ENCODE data around the gene F11R.
"Not testable (repeated sequence)": the region's sequence is repeated elsewhere in the genome, so short reads cannot be mapped to it uniquely, and the experiment has no call there.

Gene F11R

DNA sequence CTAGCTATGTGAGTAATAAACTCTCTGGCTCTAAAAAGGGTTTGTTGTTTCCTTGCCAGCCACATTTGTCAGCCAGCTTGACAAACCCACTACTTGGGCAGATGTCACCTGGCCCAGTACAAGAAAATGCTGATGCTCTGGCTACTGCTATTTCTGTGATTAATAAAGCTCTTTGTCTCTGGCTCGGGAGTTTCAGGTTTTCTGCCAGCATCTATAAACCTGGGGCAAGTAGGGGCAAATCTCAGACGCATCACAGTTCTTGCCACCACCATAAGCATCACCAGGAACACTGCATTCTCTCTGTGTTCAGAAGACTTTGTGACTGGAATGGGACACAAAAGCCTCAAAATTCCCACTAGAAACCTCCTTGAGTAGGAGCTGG lies 68.8 kb downstream of the F11R start:
- Histone ChIP-seq H3K4me3 (ENCODE audit: low read depth in 1 of 2, low read length in 2 of 2) (no peak overlapping the region), H3K27ac (ENCODE audit: low read depth, low read length) (no peak overlapping the region), H3K9ac (ENCODE audit: low read depth in 1 of 2, low read length in 2 of 2) (no peak overlapping the region), H3K4me1 (ENCODE audit: control insufficient read depth in 1 of 2, insufficient read depth in 2 of 2, low read length in 2 of 2) (peaks cover 11% of the 10 kb centered on the region in 2 donors), H3K36me3 (ENCODE audit: control insufficient read depth in 1 of 2, insufficient read depth in 2 of 2, low read length in 2 of 2) (no peaks in the 10 kb centered on the region), H3K9me3 (ENCODE audit: control insufficient read depth in 1 of 2, low read length in 2 of 2) (no peaks in the 10 kb centered on the region), H3K27me3 (ENCODE audit: control insufficient read depth in 1 of 2, insufficient read depth in 2 of 2, low read length in 2 of 2) (no peaks in the 10 kb centered on the region)

DNA sequence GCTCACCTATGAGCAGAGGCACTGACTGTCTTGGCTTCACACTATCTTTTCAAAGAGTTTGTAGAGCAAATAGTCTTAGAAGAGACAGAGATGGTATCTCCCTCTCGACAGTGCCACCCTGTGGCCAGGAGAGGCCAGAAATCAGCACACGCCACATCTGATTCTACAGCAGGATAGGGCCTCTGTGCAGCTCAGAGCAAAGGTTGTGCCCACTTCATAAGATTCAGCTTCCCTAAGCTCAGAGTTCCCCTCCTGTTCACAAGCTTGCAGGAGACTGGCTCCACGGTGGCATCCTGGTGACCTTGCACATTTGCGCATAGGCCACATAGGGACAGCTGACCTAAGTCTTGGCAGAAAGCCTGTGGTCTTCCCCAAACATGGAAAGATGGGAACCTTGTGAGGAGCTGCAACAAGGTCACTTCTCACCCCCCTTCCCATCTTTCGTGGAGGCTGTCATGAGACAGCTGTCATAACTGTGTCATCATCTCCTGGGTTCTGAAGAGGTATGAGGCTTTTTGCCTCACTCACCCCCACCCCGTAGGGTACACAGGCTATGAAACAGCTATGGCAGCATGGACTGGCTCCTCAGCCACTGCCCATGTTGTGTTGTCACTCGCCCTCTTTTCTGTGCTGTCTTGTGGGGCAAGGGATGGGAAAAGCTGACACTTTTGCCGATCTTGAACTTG lies 69.4 kb downstream of the F11R start:
- Histone ChIP-seq H3K4me1 (ENCODE audit: control insufficient read depth in 1 of 2, insufficient read depth in 2 of 2, low read length in 2 of 2) (peaks cover 11 to 15% of the 10 kb centered on the region in 2 donors), H3K9me3 (ENCODE audit: control insufficient read depth in 1 of 2, low read length in 2 of 2) (no peaks in the 10 kb centered on the region), H3K36me3 (ENCODE audit: control insufficient read depth in 1 of 2, insufficient read depth in 2 of 2, low read length in 2 of 2) (no peaks in the 10 kb centered on the region), H3K9ac (ENCODE audit: low read depth in 1 of 2, low read length in 2 of 2) (no peak overlapping the region), H3K27me3 (ENCODE audit: control insufficient read depth in 1 of 2, insufficient read depth in 2 of 2, low read length in 2 of 2) (no peaks in the 10 kb centered on the region), H3K4me3 (ENCODE audit: low read depth in 1 of 2, low read length in 2 of 2) (no peak overlapping the region), H3K27ac (ENCODE audit: low read depth, low read length) (no peak overlapping the region)

DNA sequence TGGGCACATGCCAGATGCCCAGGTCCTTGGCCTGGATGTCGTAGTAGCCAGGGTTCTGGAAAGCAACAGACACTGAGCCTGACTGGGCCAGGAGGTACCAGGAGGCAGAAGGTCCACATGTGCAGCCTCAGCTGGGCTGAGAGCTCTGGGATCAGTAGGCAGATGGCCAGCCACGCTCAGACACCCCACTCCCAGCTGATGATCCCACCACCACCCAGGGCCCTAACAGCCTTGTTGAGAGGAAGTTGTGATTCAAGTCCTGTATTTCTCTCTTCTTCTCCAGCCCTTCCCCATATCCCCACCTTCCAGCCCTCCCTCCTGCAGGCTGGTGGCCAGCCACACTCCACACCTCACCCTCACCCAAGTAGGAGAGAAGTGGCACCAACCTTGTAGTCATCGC lies 70.3 kb downstream of the F11R start:
- no peak overlapping the region for H3K4me3 ChIP-seq (ENCODE audit: low read depth in 1 of 2, low read length in 2 of 2)
- H3K36me3 ChIP-seq (ENCODE audit: control insufficient read depth in 1 of 2, insufficient read depth in 2 of 2, low read length in 2 of 2) = no peaks in the 10 kb centered on the region

DNA sequence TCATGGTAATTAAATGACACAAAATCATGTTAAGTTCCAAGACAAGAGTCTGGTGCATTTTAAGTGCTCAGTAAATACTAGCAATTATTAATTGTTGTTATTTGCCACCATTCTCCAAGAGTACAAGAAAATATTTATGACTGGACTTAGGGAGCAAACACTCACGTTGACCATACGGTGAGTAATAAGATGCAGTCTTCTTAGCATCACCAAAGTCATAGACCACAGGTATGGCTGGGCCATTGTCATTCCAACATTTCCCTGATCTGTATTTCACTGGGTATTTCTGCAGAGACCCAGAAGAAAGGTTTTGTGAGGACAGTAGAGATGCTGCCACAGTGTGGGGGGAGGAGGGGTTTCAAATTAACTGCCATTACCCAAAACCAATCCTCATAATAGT lies 71.1 kb downstream of the F11R start:
- Histone ChIP-seq H3K9me3 (ENCODE audit: control insufficient read depth in 1 of 2, low read length in 2 of 2) (no peaks in the 10 kb centered on the region), H3K27me3 (ENCODE audit: control insufficient read depth in 1 of 2, insufficient read depth in 2 of 2, low read length in 2 of 2) (no peaks in the 10 kb centered on the region), H3K4me3 (ENCODE audit: low read depth in 1 of 2, low read length in 2 of 2) (no peak overlapping the region), H3K36me3 (ENCODE audit: control insufficient read depth in 1 of 2, insufficient read depth in 2 of 2, low read length in 2 of 2) (no peaks in the 10 kb centered on the region), H3K27ac (ENCODE audit: low read depth, low read length) (no peak overlapping the region), H3K9ac (ENCODE audit: low read depth in 1 of 2, low read length in 2 of 2) (no peak overlapping the region), H3K4me1 (ENCODE audit: control insufficient read depth in 1 of 2, insufficient read depth in 2 of 2, low read length in 2 of 2) (peaks cover 11 to 15% of the 10 kb centered on the region in 2 donors)

More for the DNA sequence above, 70.3 kb downstream of the F11R start:
- H3K27me3 ChIP-seq (ENCODE audit: control insufficient read depth in 1 of 2, insufficient read depth in 2 of 2, low read length in 2 of 2) = no peaks in the 10 kb centered on the region
- H3K9ac ChIP-seq (ENCODE audit: low read depth in 1 of 2, low read length in 2 of 2) = no peak overlapping the region
- H3K4me1 ChIP-seq (ENCODE audit: control insufficient read depth in 1 of 2, insufficient read depth in 2 of 2, low read length in 2 of 2) = peaks cover 11 to 15% of the 10 kb centered on the region in 2 donors
- H3K27ac ChIP-seq (ENCODE audit: low read depth, low read length) = no peak overlapping the region
- H3K9me3 ChIP-seq (ENCODE audit: control insufficient read depth in 1 of 2, low read length in 2 of 2) = no peaks in the 10 kb centered on the region

DNA sequence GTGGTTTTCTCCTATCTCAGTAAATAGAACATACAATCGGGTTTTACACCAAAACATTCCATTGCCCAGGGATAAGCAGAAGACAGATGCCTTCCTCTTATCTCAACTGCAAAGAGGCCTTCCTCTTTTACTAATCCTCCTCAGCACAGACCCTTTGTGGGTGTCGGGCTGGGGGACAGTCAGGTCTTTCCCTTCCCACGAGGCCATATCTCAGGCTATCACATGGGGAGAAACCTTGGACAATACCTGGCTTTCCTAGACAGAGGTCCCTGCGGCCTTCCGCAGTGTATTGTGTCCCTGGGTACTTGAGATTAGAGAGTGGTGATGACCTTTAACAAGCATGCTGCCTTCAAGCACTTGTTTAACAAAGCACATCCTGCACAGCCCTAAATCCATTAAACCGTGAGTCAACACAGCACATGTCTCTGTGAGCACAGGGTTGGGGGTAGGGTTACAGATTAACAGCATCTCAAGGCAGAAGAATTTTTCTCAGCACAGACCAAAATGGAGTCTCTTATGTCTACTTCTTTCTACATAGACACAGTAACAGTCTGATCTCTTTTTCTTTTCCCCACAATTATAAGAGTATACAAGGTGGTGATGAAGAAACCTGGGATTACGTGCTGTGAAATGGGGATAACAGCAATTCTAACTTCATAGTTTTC lies 71.6 kb downstream of the F11R start:
- not testable (repeated sequence) for H3K9me3 ChIP-seq (ENCODE audit: control insufficient read depth in 1 of 2, low read length in 2 of 2); H3K27me3 ChIP-seq (ENCODE audit: control insufficient read depth in 1 of 2, insufficient read depth in 2 of 2, low read length in 2 of 2); H3K4me3 ChIP-seq (ENCODE audit: low read depth in 1 of 2, low read length in 2 of 2); H3K9ac ChIP-seq (ENCODE audit: low read depth in 1 of 2, low read length in 2 of 2); H3K27ac ChIP-seq (ENCODE audit: low read depth, low read length); H3K36me3 ChIP-seq (ENCODE audit: control insufficient read depth in 1 of 2, insufficient read depth in 2 of 2, low read length in 2 of 2)
- H3K4me1 ChIP-seq (ENCODE audit: control insufficient read depth in 1 of 2, insufficient read depth in 2 of 2, low read length in 2 of 2) = peaks cover 11 to 14% of the 10 kb centered on the region in 2 donors

DNA sequence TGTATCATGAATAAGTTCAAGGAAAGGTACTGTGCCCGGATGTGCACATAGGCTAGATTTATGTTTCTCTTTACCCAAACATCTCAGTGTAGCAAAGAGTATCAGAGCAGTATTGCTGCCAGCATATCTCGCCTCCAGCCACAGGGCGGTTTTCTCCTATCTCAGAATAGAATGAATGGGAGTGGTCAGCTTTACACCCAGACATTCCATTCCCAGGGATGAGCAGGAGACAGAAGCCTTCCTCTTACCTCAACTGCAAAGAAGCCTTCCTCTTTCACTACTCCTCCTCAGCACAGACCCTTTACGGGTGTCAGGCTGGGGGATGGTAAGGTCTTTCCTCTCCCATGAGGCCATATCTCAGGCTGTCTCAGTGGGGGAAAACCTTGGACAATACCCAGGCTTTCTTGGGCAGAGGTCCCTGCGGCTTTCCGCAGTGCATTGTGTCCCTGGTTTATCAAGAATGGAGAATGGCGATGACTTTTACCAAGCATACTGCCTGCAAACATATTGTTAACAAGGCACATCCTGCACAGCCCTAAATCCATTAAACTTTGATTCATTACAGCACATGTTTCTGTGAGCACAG lies 73.7 kb downstream of the F11R start:
- H3K4me3 ChIP-seq (ENCODE audit: low read depth in 1 of 2, low read length in 2 of 2); H3K27ac ChIP-seq (ENCODE audit: low read depth, low read length); H3K9ac ChIP-seq (ENCODE audit: low read depth in 1 of 2, low read length in 2 of 2); H3K27me3 ChIP-seq (ENCODE audit: control insufficient read depth in 1 of 2, insufficient read depth in 2 of 2, low read length in 2 of 2); H3K9me3 ChIP-seq (ENCODE audit: control insufficient read depth in 1 of 2, low read length in 2 of 2); H3K4me1 ChIP-seq (ENCODE audit: control insufficient read depth in 1 of 2, insufficient read depth in 2 of 2, low read length in 2 of 2); H3K36me3 ChIP-seq (ENCODE audit: control insufficient read depth in 1 of 2, insufficient read depth in 2 of 2, low read length in 2 of 2): not testable (repeated sequence)

DNA sequence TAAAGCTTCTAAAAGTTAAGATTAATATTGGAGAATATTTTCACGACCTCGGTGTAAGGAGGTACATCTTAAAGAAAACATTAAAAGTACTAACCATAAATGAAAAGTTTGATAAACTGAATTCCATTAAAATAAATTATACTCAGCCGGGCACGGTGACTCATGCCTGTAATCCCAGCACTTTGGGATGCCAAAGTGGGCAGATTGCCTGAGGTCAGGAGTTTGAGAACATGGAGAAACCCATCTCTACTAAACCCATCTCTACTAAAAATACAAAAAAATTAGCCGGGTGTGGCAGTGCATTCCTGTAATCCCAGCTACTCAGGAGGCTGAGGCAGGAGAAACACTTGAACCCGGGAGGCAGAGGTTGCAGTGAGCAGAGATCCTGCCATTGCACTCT lies 75.1 kb downstream of the F11R start:
- H3K9ac ChIP-seq (ENCODE audit: low read depth in 1 of 2, low read length in 2 of 2); H3K9me3 ChIP-seq (ENCODE audit: control insufficient read depth in 1 of 2, low read length in 2 of 2); H3K27ac ChIP-seq (ENCODE audit: low read depth, low read length); H3K4me1 ChIP-seq (ENCODE audit: control insufficient read depth in 1 of 2, insufficient read depth in 2 of 2, low read length in 2 of 2); H3K4me3 ChIP-seq (ENCODE audit: low read depth in 1 of 2, low read length in 2 of 2); H3K36me3 ChIP-seq (ENCODE audit: control insufficient read depth in 1 of 2, insufficient read depth in 2 of 2, low read length in 2 of 2); H3K27me3 ChIP-seq (ENCODE audit: control insufficient read depth in 1 of 2, insufficient read depth in 2 of 2, low read length in 2 of 2): not testable (repeated sequence)

Data from duodenal mucosa (tissue), 2 donors.